ENCODE measurements around the gene SMIM26.
A peak's percentile ranks its signal among the peaks of the same experiment; 100 is the strongest.

Gene SMIM26

GRCh38 chr20:18580012-18580411 lies 12.8 kb downstream of the SMIM26 start:
- no peak for DNase-seq (ENCODE audit: low read depth, low spot score)

DNA sequence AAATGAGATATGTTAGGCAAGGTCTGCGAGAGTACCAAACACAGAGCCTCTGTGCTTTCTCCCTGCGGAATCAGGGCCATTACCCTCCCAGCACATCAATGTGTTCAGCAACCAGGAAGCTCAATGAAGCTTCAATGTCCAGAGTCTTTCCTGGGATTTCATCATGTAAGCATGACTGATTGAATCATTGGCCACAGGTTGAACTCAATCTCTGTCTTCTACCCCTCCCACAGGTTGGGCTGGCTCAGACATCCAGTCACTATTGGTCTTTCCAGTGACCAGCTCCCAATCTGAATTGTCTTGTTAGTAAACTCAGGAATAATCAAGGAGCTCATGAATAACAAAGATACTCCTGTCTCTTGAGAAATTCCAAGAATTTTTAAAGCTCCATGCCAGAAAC lies 17.9 kb downstream of the SMIM26 start:
- no peak for DNase-seq (ENCODE audit: low read depth, low spot score)

DNA sequence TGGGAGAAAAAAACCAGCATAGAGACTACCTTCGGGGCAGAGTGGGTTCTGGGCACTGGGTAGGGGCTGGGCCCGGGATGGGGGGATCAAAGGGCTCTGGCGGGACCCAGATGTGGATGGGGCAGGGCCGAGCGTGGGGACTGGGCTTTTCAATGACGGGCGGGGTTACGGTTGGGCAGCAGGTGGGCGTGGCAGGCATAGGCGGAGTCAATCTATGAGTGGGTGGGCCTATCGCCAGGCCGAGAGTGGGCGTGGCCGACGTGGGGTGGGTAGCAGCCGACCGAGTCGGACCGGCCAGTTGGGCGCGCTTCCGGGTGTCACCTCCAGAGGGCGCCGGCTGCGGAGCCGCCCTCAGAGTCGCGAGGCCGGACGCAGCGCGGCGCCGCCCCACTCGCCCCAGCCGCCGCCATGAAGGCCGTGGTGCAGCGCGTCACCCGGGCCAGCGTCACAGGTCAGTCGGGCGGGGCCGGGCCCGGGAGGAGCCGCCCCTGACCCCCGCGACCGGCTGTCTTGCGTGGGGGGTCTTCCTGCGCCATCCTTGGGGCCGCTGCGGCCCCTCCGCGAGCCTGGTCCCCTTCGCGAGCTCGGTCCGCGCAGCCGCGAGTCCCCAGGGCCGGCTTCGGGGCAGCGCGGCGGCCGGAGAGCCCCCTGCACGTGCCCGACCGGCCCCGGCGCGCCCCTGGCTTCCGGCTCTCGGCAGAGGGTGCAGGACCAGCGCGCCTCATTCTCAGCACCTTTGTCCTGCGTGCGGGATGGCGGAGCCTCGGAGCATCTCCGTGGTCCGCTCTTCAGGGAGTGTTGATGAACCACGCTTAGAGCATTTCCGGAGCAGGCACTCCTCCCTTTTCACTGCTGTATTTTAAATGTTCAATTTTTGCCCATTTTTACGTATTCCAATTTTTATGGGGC lies 20.7 kb downstream of the SMIM26 start, which contains the start of gene DTD1:
Gene DTD1 (plus strand): TSS at position 390 of the 909 bp plus-strand sequence. CDS start 19 bp downstream, at position 409.
- peak; percentile 70 for DNase-seq (ENCODE audit: low read depth, low spot score)

- no peak for DNase-seq (ENCODE audit: low read depth, low spot score)
These were observed 21.3 kb downstream of the SMIM26 start for GRCh38 chr20:18588574-18588933.

GRCh38 chr20:18589941-18590674 lies 22.9 kb downstream of the SMIM26 start:
- DNase-seq (ENCODE audit: low read depth, low spot score), result no peak

DNA sequence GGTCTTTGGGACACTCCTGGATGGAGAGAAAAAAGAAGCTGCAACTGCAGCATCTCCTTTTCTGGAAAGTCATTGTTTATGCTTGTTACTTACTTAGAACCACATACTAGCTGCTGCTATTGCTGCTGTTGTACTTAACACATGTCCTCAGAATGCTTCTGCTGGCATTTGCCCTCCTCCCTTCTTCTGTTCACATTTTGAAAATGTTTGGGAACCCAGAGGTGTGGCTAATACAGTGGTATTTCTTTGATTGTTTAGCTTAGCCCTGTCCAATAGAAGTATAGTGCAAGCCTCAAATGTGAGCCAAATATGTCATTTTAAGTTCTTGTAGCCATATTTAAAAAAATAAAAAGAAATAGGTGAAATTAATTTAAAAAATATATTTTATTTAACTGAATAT lies 29.0 kb downstream of the SMIM26 start:
- DNase-seq (ENCODE audit: low read depth, low spot score), result no peak

DNA sequence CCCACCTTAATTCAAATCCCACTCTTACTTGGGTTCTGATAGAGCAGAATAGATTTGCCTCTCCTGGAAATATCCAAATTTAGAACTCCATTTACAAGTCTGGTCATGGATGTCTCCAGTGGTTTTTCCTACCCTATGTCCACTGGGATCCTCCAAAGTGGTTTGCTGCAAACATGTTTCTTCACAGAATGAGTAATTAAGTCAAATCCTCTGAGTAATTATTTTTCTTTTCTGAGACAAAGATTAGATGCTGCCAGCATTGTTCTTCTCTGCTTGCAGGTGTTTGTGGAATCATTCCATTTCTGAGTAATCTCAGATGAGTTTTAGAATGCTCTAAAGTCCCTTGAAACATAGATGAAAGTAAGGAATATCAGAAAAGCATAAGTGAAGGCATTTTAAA lies 42.5 kb downstream of the SMIM26 start:
- no peak for DNase-seq (ENCODE audit: low read depth, low spot score)

DNA sequence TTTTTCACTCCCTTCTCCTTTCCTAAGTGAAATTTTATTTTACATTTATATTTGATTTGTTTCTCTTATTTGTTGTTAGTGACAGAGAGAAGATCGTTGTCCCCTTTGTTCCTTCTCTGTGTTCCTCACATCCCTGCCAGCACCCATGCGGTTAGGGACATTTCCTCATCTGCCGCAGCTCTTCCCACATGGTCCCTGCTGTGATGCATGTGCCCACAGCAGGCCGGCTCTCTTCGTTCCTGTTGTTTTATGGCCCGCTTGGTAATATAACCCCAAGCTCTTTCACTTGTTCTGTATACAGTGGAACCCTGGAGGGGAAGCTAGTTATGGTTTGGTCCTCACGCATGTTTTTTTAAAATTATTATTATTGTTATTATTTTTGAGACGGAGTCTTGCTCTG lies 44.3 kb downstream of the SMIM26 start:
- no peak for DNase-seq (ENCODE audit: low read depth, low spot score)

DNA sequence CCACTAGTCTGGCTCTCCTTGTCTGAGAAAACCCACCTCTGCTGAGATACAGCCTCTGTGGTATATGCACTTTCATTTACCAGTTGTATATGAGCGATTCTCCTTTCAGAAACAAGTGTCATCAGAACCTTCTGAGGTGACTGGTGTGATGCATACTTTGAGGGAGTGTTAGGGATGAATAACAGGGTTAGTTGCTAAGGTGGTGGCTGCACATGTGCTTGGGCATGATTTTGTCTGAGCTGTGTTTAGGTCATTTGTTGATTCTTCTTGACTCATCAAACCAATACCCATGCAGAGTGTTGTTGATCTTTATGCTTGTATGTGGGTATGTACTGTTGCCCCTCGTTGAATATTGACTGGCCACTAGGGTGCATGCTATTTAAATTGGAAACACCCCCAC lies 46.3 kb downstream of the SMIM26 start:
- no peak for DNase-seq (ENCODE audit: low read depth, low spot score)

GRCh38 chr20:18614244-18614643 lies 47.0 kb downstream of the SMIM26 start:
- no peak for DNase-seq (ENCODE audit: low read depth, low spot score)

- DNase-seq (ENCODE audit: low read depth, low spot score), result no peak
These were observed 47.9 kb downstream of the SMIM26 start for GRCh38 chr20:18615020-18615650.
